RPMI7951 (cell line): ENCODE results near the gene FUT9. TPM values are rescaled to one million over a fixed set of nuclear protein-coding genes. Genes with fewer than 3 reads are reported as not detected.

Source experiments
- DNase-seq: peaks from one replicate; pipeline ENCODE4 v3.0.0-alpha.2; 2012; ENCODE audit warnings: low read depth
- total RNA-seq: library from RNA; depleted of rRNA; stranded (reverse); fragments of >200 nt; shearing (Covaris generic); gene quantifications from 2 replicates; pipeline ENCODE4 v1.2.3, GENCODE V29; 2014; rRNA removed

Gene FUT9
- not detected in 2 replicates for total RNA-seq

GRCh38 chr6:96015518-96016333 is at the start of gene FUT9:
TSS of gene FUT9 (plus strand) at chr6:96015974. CDS start at chr6:96203156, 187,182 bp downstream.
- no peak for DNase-seq

- DNase-seq: no peak
Measured at GRCh38 chr6:95967594-95967993, 48.2 kb upstream of the FUT9 start.

DNA sequence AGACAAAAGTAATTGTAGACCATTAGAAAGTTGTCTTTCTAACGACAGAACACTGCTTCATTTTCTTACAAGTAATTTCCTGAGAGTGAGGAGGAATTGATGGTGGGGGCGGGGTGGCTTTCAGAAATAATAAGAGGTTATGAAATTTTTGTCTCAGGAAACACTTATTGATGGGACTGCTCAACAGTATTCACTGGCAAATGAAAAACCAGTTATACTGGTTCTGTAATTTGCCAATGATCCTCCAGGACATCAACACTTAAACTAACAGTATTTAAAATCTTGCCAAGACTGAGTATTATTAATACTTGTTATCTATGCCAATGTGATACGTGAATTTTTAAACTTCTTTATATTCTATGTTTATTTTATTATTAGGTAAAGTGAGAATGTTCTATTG is 41.8 kb upstream of the FUT9 start:
- DNase-seq: no peak

DNA sequence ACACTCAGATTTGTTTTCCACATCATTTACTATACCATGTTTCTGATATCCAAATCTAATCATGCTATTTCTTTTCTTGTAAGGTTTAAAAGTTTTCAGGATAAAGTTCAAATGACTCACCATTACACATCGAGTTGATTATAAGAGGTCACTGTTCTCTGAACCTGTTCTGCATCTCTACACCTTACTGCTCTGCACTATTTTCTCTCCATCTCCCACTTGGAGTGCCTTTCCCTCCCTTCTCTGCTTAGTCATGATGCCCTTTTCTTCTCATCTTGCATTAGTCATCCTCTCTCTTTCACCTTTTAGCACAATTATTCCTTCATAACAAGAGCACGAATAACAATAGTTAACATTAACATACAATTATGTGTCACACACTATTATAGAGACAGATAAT is 37.5 kb upstream of the FUT9 start:
- no peak for DNase-seq

DNA sequence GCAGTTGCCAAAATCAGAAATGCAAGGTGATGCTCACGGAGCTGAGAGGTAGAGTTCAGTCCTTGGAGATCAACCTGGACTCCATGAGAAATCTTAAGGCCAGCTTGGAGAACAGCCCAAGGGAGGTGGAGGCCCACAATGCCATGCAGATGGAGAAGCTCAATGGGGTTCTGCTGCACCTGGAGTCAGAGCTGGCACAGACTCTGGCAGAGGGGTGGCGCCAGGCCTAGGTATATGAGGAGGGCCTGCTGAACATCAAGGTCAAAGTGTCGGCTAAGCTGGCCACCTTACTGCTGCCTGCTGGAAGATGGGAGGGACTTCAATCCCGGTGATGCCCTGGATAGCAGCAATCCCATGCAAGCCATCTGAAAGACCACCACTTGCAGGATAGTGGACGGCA is 23.9 kb upstream of the FUT9 start:
- no peak for DNase-seq

GRCh38 chr6:95994151-95994550 is 21.6 kb upstream of the FUT9 start:
- no peak for DNase-seq

DNA sequence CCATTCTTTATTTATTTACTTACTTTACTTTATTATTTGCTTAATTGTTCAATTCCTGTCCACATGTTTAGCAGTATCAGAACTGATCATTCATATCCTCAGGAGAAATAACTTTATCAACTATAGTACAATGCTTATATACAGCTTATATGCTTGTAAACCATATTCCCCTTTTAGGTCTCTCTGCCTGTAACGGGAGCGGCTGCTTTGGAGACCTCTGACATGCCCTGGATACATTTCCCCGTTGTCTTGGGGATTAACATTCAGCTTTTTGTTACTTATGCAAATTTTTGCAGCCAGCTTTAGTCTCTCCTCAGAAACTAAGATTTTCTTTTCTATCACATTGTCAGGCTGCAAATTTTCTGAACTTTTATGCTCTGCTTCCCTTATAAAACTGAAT is 17.6 kb upstream of the FUT9 start:
- DNase-seq: no peak

DNA sequence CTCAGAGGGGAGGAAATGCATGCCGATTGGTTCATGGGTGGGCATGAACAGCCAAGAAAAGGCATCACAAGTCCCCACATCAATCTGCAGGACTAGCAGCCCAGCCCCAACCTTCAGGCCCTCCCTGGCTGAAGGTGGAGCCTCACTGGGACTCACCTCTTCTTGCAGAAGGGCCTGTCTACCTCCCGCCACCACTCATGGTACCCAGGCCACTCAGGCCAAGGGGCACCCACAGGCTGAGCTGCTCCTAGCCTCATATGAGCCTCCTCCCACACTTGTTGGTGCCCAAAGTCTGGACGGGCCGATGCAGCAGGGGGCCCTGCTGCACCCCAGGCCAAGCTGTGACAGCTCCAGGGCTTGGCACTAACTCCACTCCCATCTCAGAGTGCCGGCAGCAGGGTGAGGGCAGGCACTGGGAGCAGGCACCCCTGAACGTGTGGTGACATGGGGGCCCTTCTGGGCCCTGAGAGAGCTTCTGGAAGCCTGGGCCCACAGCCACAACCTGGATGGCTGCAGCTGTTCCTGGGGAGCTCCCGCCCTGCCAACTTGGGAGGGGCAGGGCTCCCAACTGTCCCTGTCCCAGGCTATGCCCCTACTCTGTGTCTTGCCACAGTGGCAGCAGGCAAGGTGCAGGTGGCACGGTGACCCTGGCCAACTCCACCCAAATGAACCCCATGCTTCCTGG is 13.7 kb upstream of the FUT9 start:
- no peak for DNase-seq

- DNase-seq: no peak
Measured at GRCh38 chr6:96002576-96002910, 13.2 kb upstream of the FUT9 start.

- no peak for DNase-seq
Measured at GRCh38 chr6:96002912-96003311, 12.9 kb upstream of the FUT9 start.

DNA sequence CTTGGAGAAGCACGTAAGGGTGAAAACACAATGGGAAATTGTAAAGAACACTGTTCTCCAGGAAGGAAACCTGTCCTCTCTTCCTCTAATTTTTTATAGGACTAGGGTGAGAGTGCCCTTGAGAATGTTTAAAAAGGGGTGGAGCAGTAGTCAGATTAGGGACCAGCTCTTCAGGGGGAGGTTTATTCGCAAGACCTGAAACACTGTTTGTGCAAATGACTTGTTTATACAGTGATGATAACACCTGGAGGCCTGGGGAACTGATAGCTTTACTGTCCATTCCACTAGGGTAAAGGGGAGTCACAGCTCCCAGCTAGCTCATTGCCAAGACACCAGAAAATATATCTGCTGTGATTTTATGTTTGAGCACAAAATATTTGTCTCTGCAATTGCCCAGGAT is 8.1 kb upstream of the FUT9 start:
- no peak for DNase-seq

- no peak for DNase-seq
Measured at GRCh38 chr6:96013531-96013930, 2.2 kb upstream of the FUT9 start.

- no peak for DNase-seq
Measured at GRCh38 chr6:96014846-96015517, 792 bp upstream of the FUT9 start.

- DNase-seq: no peak
Measured at GRCh38 chr6:96016334-96017069, 728 bp downstream of the FUT9 start.

- DNase-seq: no peak
Measured at GRCh38 chr6:96017070-96017359, 1.2 kb downstream of the FUT9 start.

DNA sequence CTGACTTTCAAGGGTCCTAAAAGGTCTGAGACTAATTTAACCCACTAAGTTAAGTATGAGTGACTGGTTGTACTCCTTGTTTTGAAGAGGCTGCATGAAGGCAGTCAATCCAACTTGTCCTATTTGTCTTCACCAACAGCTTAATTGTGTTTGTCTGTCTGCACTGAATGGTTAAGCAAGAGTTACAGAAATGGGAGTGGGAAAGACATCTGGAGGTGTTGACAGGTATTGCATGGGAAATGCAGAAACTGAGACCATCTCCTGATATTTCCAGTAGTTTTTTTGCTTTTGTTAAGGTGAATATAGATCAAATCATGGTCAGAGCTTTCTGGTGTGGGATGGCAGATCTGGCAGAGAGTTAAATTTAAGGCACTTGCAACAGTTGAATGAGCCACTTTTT is 6.5 kb downstream of the FUT9 start:
- DNase-seq: no peak

DNA sequence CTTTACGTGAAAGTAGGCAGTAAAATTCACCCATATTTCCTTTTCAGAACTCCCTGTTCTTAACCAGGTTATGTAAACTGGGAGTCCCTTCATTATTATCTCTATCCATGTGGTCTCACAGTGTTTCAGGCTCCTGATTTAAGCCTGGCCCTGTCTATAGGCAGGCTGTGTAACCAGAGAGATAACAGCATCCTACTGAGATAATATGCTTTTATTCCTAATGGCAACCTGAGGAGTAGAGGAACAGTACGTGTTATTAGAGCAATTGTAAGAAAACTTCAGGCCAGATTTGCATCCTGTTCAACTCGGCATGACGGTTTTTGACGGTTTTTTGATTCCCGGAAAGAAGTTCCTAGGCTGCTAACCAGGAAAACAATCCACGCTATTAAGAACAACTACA is 16.9 kb downstream of the FUT9 start:
- no peak for DNase-seq

GRCh38 chr6:96051555-96051954 is 35.8 kb downstream of the FUT9 start:
- DNase-seq: no peak

DNA sequence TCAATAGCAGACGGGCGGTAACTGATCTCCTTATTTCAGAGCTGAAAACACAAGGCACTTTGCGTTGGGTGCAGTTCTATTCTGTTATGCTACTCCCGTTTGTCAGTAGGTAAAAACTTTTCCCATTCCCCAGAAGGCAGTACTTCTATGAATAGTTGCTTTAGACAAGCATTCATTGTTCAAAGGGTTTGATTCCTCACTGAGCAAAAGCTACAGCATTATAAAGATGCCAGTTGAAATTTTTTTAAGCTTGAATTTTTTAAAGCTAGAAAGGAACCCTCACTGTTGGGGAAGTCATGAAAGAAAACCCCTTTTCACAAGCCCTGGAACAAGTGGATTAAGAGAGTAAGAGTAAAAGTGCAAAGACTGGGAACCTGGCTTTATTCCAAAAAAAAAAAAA is 42.3 kb downstream of the FUT9 start:
- no peak for DNase-seq

DNA sequence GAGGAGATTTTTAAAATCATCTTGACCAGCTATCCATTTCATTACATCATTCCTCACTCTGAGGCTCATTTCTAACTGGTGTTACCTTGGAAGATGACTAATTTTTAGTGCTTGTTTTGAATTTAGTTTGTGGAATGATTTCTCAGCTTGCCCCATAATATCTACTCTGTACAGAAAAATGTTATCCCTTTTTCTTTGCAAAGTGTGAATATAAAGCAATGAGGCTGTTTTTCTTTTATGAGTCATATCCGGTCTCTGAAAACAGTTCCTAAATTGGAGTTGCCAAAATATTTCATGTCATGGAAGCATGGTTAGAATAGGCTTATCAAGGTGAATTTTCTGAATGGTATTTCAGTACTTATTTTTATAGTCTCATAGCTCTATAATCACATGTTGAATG is 43.8 kb downstream of the FUT9 start:
- DNase-seq: peak; percentile 25

DNA sequence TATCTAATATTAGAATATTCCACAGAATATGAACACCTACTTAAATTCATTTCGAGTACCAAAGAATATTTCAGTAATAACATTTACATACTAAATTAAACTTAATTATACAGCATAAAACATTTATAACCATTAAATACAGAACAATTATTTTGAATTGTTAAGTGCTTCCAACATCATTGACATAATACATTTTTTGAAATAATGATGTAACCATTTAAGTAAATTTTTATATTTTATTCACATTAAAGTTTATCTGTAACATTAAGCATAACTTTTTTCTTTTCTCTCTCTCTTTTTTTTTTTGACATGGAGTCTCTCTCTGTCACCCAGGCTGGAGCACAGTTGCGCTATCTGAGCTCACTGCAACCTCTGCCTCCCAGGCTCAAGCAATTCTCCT is 44.5 kb downstream of the FUT9 start:
- no peak for DNase-seq

- DNase-seq: no peak
Measured at GRCh38 chr6:96065213-96065612, 49.4 kb downstream of the FUT9 start.

DNA sequence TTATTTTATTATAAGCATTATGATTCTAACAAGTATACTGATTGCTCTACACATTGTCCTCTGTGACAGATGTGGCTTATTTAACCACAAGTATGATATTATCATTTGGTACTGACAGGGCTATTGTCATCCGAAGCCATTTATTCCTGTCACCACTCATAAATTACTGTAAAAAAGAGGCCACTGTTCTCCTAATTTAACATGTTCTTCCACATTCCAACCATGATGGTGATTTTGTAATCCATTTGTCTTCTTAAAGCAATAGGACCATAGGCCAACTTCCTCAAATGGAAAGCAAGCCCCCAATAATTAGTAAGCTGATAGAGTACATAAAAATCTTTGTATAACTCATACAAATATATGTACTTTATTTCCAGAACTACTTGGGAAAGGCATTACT is 50.6 kb downstream of the FUT9 start:
- DNase-seq: no peak
